SK-N-DZ (cell line): ENCODE results near the gene HDAC4.
"Not testable (repeated sequence)": the region's sequence is repeated elsewhere in the genome, so short reads cannot be mapped to it uniquely, and the experiment has no call there.

ENCODE experiments used
- DNase-seq: peaks from one replicate; pipeline ENCODE4 v3.0.0-alpha.2; 2015; ENCODE audit warnings: low spot score

HDAC4 gene

GRCh38 chr2:239190361-239190760 is 210.5 kb downstream of the HDAC4 start:
- no peak for DNase-seq

- no peak for DNase-seq
These were observed 211.1 kb downstream of the HDAC4 start for GRCh38 chr2:239189711-239190131.

GRCh38 chr2:239188536-239188935 is 212.3 kb downstream of the HDAC4 start:
- no peak for DNase-seq

- no peak for DNase-seq
These were observed 213.2 kb downstream of the HDAC4 start for GRCh38 chr2:239187464-239188253.

GRCh38 chr2:239186516-239187357 is 214.1 kb downstream of the HDAC4 start:
- no peak for DNase-seq

GRCh38 chr2:239184968-239185903 is 215.6 kb downstream of the HDAC4 start:
- no peak for DNase-seq

- DNase-seq = no peak
These were observed 216.6 kb downstream of the HDAC4 start for GRCh38 chr2:239184179-239184578.

GRCh38 chr2:239182981-239183791 is 217.6 kb downstream of the HDAC4 start:
- DNase-seq = no peak

- no peak for DNase-seq
These were observed 218.8 kb downstream of the HDAC4 start for GRCh38 chr2:239181903-239182581.

- no peak for DNase-seq
These were observed 219.5 kb downstream of the HDAC4 start for GRCh38 chr2:239181074-239181902.

- no peak for DNase-seq
These were observed 220.2 kb downstream of the HDAC4 start for GRCh38 chr2:239180526-239181073.

- DNase-seq = no peak
These were observed 220.9 kb downstream of the HDAC4 start for GRCh38 chr2:239179851-239180371.

GRCh38 chr2:239178954-239179353 is 221.9 kb downstream of the HDAC4 start:
- no peak for DNase-seq

GRCh38 chr2:239178484-239178883 is 222.3 kb downstream of the HDAC4 start:
- DNase-seq = no peak

- no peak for DNase-seq
These were observed 222.9 kb downstream of the HDAC4 start for GRCh38 chr2:239177908-239178307.

GRCh38 chr2:239177325-239177724 is 223.5 kb downstream of the HDAC4 start:
- no peak for DNase-seq

GRCh38 chr2:239176138-239176803 is 224.5 kb downstream of the HDAC4 start:
- not testable (repeated sequence) for DNase-seq

GRCh38 chr2:239175181-239175580 is 225.6 kb downstream of the HDAC4 start:
- DNase-seq = no peak
